Lower leg skin (tissue), 4 donors: ENCODE results near the gene SIAH2. TPM values are rescaled to one million over a fixed set of nuclear protein-coding genes. Genes with fewer than 3 reads are reported as not detected.

Experiments used
- DNase-seq, 2 donors: peaks; one replicate each; pipeline ENCODE4 v3.0.0-alpha.2; 2019; ENCODE audit warnings: low spot score in 2 of 2
- H3K4me3 ChIP-seq: fragments of 200-600 bp; sonication (generic); 2 replicates; pipeline ENCODE4 v1.5.1; 2017; ENCODE audit warnings: mild to moderate bottlenecking, low read depth; ENCODE audit not compliant: poor library complexity, severe bottlenecking
- POLR2A ChIP-seq, 2 donors: fragments of 450-650 bp; IDR thresholded peaks; one replicate each; pipeline ENCODE4 v1.6.1; 2016 to 2017; ENCODE audit warnings: antibody characterized with exemption in 2 of 2, mild to moderate bottlenecking in 1 of 2, moderate library complexity in 1 of 2
- WGBS, 2 donors: methylation state at CpG; one replicate each; pipeline ENCODE4 v1.1.5; 2018; 5-methylcytosine and 5-hydroxymethylcytosine counted together
- intact Hi-C: fragments of 100-400 bp; cut with DNase I; formaldehyde crosslinking; loops from one replicate; pipeline ENCODE4 v1.15.0; 2023; ENCODE audit warnings: low total_unique reads
- total RNA-seq, 4 donors: library from RNA; depleted of rRNA; stranded (reverse); fragments of >200 nt; gene quantifications; one replicate each; pipeline ENCODE4 v1.1.0, GENCODE V29; 2016
- TF ChIP-seq, protein P1 (sequence below), 3 donors: fragments of 450-650 bp; IDR thresholded peaks; one replicate each; pipeline ENCODE4 v1.5.1; 2016; ENCODE audit warnings: antibody characterized with exemption in 3 of 3, mild to moderate bottlenecking in 3 of 3, moderate library complexity in 2 of 3

Gene SIAH2
- total RNA-seq, 4 donors from 2014 or later = 78.5 to 117 (median 94.6) TPM

DNA sequence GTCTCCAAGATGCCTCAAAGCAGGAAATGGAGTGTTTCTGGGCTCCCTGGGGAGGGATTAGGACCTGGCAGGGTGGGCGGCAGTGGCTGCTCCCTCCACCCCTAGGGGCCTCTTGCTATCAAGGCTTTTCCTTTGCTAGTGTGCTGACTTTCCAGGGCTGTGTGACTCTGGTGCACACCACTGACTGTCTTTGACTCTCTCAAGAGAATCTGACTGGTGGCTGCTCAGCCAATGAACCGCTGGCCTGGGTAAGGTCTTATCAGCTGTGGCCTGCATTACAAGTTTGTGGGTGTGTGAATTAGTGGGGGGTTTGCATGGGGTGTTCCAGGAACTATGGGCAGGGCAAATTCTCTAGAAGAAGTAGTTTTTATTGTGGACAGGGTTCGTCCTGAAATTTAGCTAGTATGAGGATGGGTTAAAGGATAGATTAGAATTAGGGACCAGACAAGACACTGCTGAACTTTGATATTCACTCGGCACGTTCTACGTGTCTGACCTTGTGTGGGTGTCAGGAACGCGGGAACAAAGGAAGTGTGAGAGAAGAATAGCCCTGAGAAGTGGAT, 29.5 kb downstream of the SIAH2 start:
- DNase-seq = no peak
- intact Hi-C loops = no loop called here

GRCh38 chr3:150729682-150730360, 33.1 kb downstream of the SIAH2 start:
- no peak for TF ChIP-seq POLR2A (IDR thresholded peaks at IDR 0.05)
- TF ChIP-seq, protein P1, sequence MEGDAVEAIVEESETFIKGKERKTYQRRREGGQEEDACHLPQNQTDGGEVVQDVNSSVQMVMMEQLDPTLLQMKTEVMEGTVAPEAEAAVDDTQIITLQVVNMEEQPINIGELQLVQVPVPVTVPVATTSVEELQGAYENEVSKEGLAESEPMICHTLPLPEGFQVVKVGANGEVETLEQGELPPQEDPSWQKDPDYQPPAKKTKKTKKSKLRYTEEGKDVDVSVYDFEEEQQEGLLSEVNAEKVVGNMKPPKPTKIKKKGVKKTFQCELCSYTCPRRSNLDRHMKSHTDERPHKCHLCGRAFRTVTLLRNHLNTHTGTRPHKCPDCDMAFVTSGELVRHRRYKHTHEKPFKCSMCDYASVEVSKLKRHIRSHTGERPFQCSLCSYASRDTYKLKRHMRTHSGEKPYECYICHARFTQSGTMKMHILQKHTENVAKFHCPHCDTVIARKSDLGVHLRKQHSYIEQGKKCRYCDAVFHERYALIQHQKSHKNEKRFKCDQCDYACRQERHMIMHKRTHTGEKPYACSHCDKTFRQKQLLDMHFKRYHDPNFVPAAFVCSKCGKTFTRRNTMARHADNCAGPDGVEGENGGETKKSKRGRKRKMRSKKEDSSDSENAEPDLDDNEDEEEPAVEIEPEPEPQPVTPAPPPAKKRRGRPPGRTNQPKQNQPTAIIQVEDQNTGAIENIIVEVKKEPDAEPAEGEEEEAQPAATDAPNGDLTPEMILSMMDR (IDR thresholded peaks at IDR 0.05) = no peak
- 96% methylated on average over 9 of the region's 9 CpGs for WGBS, 2 donors
- no peak overlapping the region for H3K4me3 ChIP-seq
- no peak for DNase-seq
- intact Hi-C loops = no loop called here

More for the DNA sequence above, 29.5 kb downstream of the SIAH2 start:
- TF ChIP-seq POLR2A (IDR thresholded peaks at IDR 0.05) = no peak
- TF ChIP-seq, protein P1 (IDR thresholded peaks at IDR 0.05) = no peak
- H3K4me3 ChIP-seq = no peak overlapping the region
- WGBS, 2 donors = 73 to 77% methylated on average over 8 of the region's 8 CpGs

- intact Hi-C loops = no loop called here
Measured at GRCh38 chr3:150727653-150728502, 35.1 kb downstream of the SIAH2 start.

DNA sequence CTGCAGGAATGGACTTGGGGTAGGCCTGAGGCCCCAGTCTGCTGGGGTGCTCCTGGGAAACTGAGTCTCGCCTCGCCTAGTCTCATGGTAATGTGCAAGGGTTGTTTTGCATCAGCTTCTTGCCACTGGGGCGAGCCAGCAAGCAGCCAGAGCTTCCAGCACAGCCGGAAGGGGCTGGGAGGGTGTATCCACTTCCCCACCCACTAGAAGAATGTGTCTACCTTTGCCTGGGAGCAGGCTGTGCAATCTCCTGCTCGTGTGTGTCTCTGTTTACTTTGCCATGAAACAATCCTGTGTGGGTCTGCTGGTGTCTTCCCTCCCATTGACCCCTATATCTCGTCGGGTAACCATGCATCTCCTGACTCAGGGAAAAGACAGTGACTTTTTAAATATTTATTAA, 37.4 kb downstream of the SIAH2 start:
- no peak for DNase-seq
- 61 to 74% methylated on average over 7 of the region's 7 CpGs for WGBS, 2 donors
- intact Hi-C loops = no loop called here
- H3K4me3 ChIP-seq = no peak overlapping the region
- no peak for TF ChIP-seq POLR2A (IDR thresholded peaks at IDR 0.05)
- TF ChIP-seq, protein P1 (IDR thresholded peaks at IDR 0.05) = no peak

More at GRCh38 chr3:150727653-150728502, 35.1 kb downstream of the SIAH2 start:
- no peak for TF ChIP-seq POLR2A (IDR thresholded peaks at IDR 0.05)
- TF ChIP-seq, protein P1 (IDR thresholded peaks at IDR 0.05) = no peak
- DNase-seq = peak in 1 of 2 donors; percentile 66
- H3K4me3 ChIP-seq = no peak overlapping the region
- WGBS, 2 donors = 79% methylated on average over 19 of the region's 19 CpGs

- DNase-seq = no peak
- intact Hi-C loops = loop anchor here (2.0 kb wide), 1 partner anchor 141 kb away; no protein-coding TSS in a partner anchor
- 62 to 64% methylated on average over 6 of the region's 6 CpGs for WGBS, 2 donors
- H3K4me3 ChIP-seq = no peak overlapping the region
- TF ChIP-seq, protein P1 (IDR thresholded peaks at IDR 0.05) = no peak
- no peak for TF ChIP-seq POLR2A (IDR thresholded peaks at IDR 0.05)
Measured at GRCh38 chr3:150723946-150724345, 39.0 kb downstream of the SIAH2 start.
